Activated CD4-positive, alpha-beta T cell treated with anti-CD3 and anti-CD28 coated beads for 36 hours (primary cell): ENCODE data around the gene COLEC12. TPM values are rescaled to one million over a fixed set of nuclear protein-coding genes. Genes with fewer than 3 reads are reported as not detected.
"Not testable (repeated sequence)": the region's sequence is repeated elsewhere in the genome, so short reads cannot be mapped to it uniquely, and the experiment has no call there.

Experiments
- ATAC-seq: fragments of 200-7000 bp; cut with Tn5 transposase; one replicate; pipeline ENCODE4 v1.10.0; 2021; ENCODE audit warnings: mild to moderate bottlenecking, moderate library complexity
- CTCF ChIA-PET: fragments of 350-600 bp; sonication (Branson Sonifier 250); formaldehyde crosslinking; loops from one replicate; lab custom pipeline; 2021; ENCODE audit warnings: antibody characterized with exemption; lab: Charles Lee
- POLR2A ChIA-PET: fragments of 350-600 bp; sonication (Branson Sonifier 250); formaldehyde crosslinking; loops from one replicate; lab custom pipeline; 2021; ENCODE audit warnings: antibody characterized with exemption, inconsistent platforms; lab: Charles Lee
- DNase-seq: peaks from one replicate; pipeline ENCODE4 v3.0.0-alpha.2; 2020
- H3K27ac Mint-ChIP-seq: one replicate; pipeline ENCODE4 v1.8.0; 2021; ENCODE audit warnings: mixed read lengths
- H3K27me3 Mint-ChIP-seq: one replicate; pipeline ENCODE4 v1.8.0; 2021; ENCODE audit warnings: mixed read lengths
- H3K36me3 Mint-ChIP-seq: one replicate; pipeline ENCODE4 v1.8.0; 2021; ENCODE audit warnings: low read depth, mixed read lengths
- H3K4me1 Mint-ChIP-seq: one replicate; pipeline ENCODE4 v1.8.0; 2021; ENCODE audit warnings: mixed read lengths
- H3K4me3 Mint-ChIP-seq: one replicate; pipeline ENCODE4 v1.8.0; 2021; ENCODE audit warnings: mild to moderate bottlenecking, moderate library complexity, mixed read lengths
- H3K9me3 Mint-ChIP-seq: one replicate; pipeline ENCODE4 v1.8.0; 2021; ENCODE audit warnings: low read depth, mixed read lengths
- intact Hi-C, 2 experiments: fragments of 100-400 bp; cut with DNase I in 1 of 2; cut with micrococcal nuclease in 1 of 2; formaldehyde crosslinking; loops; one replicate each; pipeline versions ENCODE4 v1.14.2 to v1.15.1; 2022 to 2024; cut with DNase I, micrococcal nuclease
- total RNA-seq, 2 experiments: library from RNA; stranded (reverse); gene quantifications; one replicate each; pipeline ENCODE4 v1.2.3, GENCODE V29; 2021

COLEC12 gene
- total RNA-seq, 2 experiments from 2014 or later = not detected

DNA sequence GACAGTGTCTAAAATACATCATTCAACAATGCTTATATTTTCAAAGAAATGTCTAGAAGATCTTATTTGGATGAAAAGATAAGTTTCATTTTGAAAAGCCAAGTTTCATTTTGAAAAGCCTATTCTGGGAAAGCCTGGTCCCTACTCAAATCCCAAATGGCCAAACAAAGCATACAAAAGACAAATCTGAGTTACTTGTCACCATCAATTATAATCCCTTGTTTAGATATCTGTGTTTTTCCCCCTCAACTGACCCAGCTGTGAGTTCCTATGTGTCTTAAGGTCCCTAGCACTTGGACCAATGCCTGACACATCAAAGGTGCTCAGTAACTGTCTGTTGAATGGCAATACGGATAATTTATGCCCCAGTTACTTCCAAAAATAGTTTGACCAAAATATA, 180.3 kb downstream of the COLEC12 start:
- no peak for ATAC-seq
- Mint-ChIP-seq H3K27ac (no peak overlapping the region), H3K4me1 (peaks cover 2% of the 10 kb centered on the region), H3K36me3 (no peaks in the 10 kb centered on the region), H3K27me3 (peaks cover 1% of the 10 kb centered on the region), H3K9me3 (no peaks in the 10 kb centered on the region), H3K4me3 (no peak overlapping the region)
- intact Hi-C loops = no loop called here
- DNase-seq = no peak
- ChIA-PET CTCF (interaction anchor here (0.6 kb wide), 1 partner anchor 15 kb away, joined by 3 read pairs; no protein-coding TSS in a partner anchor), POLR2A (no interaction called here)

DNA sequence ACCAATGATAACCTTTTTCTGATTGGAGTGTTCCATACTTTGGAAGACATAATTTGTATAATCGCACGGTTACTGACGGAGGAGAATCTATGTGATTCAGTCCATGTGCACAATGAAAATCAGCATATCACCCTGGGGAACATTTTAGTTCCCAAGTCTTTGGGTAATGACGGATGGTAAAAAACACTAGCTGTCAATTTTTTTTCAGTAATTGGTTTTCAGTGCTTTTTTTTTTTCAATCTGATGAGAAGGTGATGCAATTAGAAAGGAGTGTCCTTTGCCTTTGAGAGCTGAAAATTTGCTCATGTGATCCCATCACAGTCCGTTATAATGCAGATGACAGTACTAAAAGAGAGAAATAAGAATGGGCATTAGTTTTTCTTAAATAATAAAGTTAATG, 180.8 kb downstream of the COLEC12 start:
- Mint-ChIP-seq H3K36me3 (no peaks in the 10 kb centered on the region), H3K9me3 (no peaks in the 10 kb centered on the region), H3K4me1 (peaks cover 2% of the 10 kb centered on the region), H3K27me3 (peaks cover 1% of the 10 kb centered on the region), H3K27ac (no peak overlapping the region), H3K4me3 (no peak overlapping the region)
- intact Hi-C loops = no loop called here
- ChIA-PET CTCF (interaction anchor here (0.6 kb wide), 1 partner anchor 15 kb away, joined by 3 read pairs; no protein-coding TSS in a partner anchor), POLR2A (no interaction called here)
- ATAC-seq = no peak
- no peak for DNase-seq

DNA sequence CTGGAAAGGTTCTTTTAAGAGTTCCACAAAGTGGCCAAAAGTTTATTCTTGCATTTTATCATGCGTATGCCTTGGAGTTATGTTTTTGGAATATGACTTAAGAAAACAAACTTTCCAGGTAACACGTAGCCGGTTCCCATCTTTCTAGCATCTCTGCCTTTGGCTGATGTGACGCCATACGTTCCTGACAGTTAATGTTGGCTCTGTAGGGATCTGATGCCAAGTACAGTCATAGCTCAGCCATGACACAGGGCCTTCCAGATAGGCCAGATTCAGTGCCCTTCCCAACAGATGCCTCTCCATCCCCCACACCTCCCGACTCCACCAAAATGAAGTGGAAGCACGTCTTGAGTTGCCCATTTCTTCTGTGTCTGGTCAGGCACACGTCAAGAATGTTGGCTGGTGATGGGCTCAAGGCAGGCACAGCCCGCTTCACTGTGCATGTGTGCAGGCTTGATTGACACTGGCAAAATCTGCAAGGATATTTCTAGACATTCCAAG, 181.7 kb downstream of the COLEC12 start:
- ChIA-PET CTCF (no interaction called here), POLR2A (no interaction called here)
- Mint-ChIP-seq H3K36me3 (no peaks in the 10 kb centered on the region), H3K9me3 (no peaks in the 10 kb centered on the region), H3K4me1 (peaks cover 2% of the 10 kb centered on the region), H3K27ac (no peak overlapping the region), H3K4me3 (no peak overlapping the region), H3K27me3 (peaks cover 1% of the 10 kb centered on the region)
- intact Hi-C loops = no loop called here
- ATAC-seq (no peak), DNase-seq (no peak)

DNA sequence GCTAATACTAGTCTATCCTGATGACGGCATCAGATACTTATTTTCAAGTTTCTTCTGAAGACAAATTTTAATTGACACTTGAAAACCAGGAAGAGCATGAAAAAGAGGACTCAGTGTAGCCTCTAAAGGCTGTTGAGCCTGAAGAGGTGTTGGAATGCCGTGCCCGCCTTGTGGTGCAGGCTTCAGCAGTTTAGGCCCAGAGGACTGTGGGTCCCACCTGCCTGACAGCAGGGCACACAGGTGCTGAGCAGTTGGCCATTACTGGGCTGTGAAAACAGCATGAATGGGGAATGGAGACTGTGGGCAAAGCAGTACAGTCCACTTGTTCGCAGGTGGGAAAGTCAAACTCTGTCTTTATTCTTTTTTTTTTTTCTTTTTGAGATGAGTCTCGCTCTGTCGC, 182.9 kb downstream of the COLEC12 start:
- intact Hi-C loops = no loop called here
- Mint-ChIP-seq H3K4me1 (peaks cover 2% of the 10 kb centered on the region), H3K36me3 (no peaks in the 10 kb centered on the region), H3K27me3 (peaks cover 1% of the 10 kb centered on the region), H3K9me3 (no peaks in the 10 kb centered on the region), H3K27ac (no peak overlapping the region), H3K4me3 (no peak overlapping the region)
- POLR2A ChIA-PET = no interaction called here
- CTCF ChIA-PET = no interaction called here
- DNase-seq = no peak
- ATAC-seq = no peak

DNA sequence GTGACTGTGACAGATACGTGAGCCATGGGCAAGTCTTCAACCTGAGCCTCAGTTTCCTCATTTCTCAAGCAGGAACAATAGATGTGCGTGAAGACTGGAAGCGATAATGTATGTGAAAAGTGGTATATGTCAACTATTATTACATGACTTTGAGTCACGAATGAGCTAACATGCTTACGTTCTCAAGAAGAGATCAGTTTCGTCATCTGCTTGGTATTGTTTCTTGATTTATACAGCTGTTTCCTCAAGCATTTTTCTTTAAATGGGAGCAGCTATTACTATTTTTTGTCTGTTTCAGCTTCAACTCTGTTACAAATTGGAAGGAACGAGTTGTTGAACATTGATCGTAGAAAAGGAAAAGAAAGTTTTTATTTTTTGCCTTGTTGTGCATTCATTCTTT, 184.1 kb downstream of the COLEC12 start:
- CTCF ChIA-PET = no interaction called here
- ATAC-seq (no peak), DNase-seq (no peak)
- H3K4me1 Mint-ChIP-seq = no peaks in the 10 kb centered on the region
- H3K36me3 Mint-ChIP-seq = no peaks in the 10 kb centered on the region
- intact Hi-C loops = no loop called here
- no peaks in the 10 kb centered on the region for H3K27me3 Mint-ChIP-seq
- POLR2A ChIA-PET = no interaction called here
- no peaks in the 10 kb centered on the region for H3K9me3 Mint-ChIP-seq
- no peak overlapping the region for H3K27ac Mint-ChIP-seq
- H3K4me3 Mint-ChIP-seq = no peak overlapping the region

DNA sequence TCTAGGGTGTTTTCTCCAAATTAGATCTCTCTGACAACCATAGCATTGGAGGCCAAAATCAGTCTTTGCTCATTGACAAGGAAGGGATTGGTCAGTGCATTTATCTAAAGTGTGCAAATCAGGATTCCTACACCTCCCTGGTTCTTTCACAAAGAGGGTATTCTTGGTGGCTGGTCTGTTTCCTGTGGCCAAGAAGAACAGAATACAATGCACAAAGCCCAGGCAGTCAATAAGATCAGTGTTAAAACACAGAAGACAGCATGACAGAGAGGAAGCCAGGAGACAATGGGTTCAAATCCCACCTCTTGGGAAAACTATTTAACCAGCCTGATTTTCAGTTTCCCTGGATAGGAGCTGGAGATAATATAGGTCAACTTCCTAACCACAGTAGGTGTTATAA, 186.6 kb downstream of the COLEC12 start:
- no peak for ATAC-seq
- Mint-ChIP-seq H3K9me3 (no peaks in the 10 kb centered on the region), H3K27me3 (no peaks in the 10 kb centered on the region), H3K4me3 (no peak overlapping the region), H3K27ac (no peak overlapping the region), H3K36me3 (no peaks in the 10 kb centered on the region), H3K4me1 (no peaks in the 10 kb centered on the region)
- intact Hi-C loops = no loop called here
- ChIA-PET POLR2A (no interaction called here), CTCF (interaction anchor here (0.6 kb wide), 1 partner anchor 11 kb away, joined by 3 read pairs; no protein-coding TSS in a partner anchor)
- DNase-seq = no peak

DNA sequence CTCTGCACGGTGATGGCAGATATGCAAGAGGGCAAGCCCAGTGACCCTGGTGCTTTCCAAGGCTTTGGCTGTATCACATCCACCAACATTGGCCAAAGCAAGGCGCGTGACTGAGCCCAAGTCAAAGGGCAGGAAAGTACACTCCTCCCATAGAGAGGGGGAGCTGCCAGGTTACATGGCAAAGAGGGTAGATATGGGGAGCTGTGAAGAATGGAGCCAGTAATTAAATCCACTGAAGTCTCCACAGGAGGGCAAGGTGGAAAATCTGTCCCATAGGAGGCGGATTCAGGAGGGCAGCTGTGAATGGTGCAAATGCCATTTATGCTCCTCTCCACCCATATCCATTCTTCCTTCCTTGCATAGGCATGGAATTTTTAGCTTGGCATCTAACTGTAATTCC, 188.1 kb downstream of the COLEC12 start:
- Mint-ChIP-seq H3K27me3 (peaks cover 2% of the 10 kb centered on the region), H3K36me3 (no peaks in the 10 kb centered on the region), H3K4me1 (no peaks in the 10 kb centered on the region), H3K27ac (no peak overlapping the region), H3K4me3 (no peak overlapping the region), H3K9me3 (no peaks in the 10 kb centered on the region)
- intact Hi-C loops = no loop called here
- DNase-seq (no peak), ATAC-seq (no peak)
- POLR2A ChIA-PET = no interaction called here
- CTCF ChIA-PET = interaction anchor here (0.5 kb wide), 1 partner anchor 20 kb away, joined by 3 read pairs; no protein-coding TSS in a partner anchor

DNA sequence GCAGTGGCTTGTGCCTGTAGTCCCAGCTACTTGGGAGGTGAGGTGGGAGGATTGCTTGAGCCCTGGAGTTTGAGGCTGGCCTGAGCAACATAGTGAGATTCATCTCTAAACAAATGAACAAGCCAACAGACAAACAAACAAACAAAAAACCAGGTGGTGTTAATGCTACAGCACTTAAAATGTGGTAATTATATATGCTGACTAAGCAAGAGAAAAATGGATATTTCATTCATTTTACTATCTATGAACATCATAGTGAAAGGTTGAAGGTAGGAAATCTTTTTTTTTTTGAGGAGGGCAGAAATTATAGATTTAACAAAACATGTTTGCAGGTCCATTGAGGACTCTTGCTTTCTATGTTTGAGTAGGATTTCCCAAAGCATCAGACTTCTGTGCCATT, 190.5 kb downstream of the COLEC12 start:
- intact Hi-C loops = no loop called here
- Mint-ChIP-seq H3K4me1 (no peaks in the 10 kb centered on the region), H3K27me3 (peaks cover 8% of the 10 kb centered on the region), H3K36me3 (no peaks in the 10 kb centered on the region), H3K9me3 (no peaks in the 10 kb centered on the region), H3K4me3 (no peak overlapping the region), H3K27ac (no peak overlapping the region)
- no peak for DNase-seq
- ChIA-PET POLR2A (no interaction called here), CTCF (no interaction called here)
- ATAC-seq = no peak

DNA sequence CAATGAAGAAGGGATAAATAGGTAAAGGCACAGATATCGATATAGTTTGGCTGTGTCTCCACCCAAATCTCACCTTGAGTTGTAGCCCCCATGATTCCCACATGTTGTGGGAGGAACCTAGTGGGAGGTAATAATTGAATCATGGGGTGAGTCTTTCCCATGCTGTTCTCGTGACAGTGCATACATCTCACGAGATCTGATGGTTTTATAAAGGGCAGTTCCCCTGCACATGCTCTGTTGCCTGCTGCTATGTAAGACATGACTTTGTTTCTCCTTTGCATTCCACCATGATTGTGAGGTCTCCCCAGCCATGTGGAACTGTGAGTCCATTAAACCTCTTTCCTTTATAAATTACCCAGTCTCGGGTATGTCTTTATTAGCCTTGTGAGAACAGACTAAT, 192.4 kb downstream of the COLEC12 start:
- H3K4me1 Mint-ChIP-seq, H3K27ac Mint-ChIP-seq, ATAC-seq, intact Hi-C loops, H3K4me3 Mint-ChIP-seq, H3K36me3 Mint-ChIP-seq, H3K27me3 Mint-ChIP-seq, DNase-seq, POLR2A ChIA-PET, H3K9me3 Mint-ChIP-seq: not testable (repeated sequence)
- CTCF ChIA-PET = interaction anchor here (0.9 to 1.0 kb wide), 2 partner anchors 18 to 182 kb away, joined by 3 to 5 read pairs; no protein-coding TSS in a partner anchor

DNA sequence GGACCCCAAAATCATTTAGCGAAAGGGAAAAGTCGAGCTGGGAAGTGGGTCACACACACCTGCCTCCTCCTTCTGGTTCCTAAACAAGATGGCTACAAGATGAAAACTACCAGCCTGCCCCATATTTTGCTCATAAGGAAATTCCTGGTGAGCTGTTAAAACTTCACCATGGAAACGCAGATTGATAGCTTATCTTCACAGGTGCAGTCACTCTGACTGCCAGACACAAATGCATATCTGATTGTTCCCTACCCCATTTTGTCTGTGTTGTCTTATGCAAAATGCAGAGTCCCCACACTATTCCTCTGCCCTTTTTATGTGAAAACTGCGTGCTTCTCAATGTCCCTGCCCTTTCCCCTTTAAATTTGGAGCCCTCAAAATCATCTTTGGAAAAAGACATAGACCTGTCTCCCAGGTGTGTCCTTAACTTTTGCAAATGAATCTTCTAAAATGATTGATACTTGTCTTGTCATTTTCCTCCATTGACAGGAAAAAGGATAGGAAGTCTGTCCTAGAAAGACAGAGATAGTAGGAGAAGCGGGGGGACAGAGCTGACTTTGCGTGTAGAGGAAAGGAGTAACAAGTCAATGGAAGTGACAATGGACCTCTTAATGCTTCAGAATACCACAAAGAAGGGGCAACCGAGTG, 193.8 kb downstream of the COLEC12 start:
- H3K9me3 Mint-ChIP-seq = no peaks in the 10 kb centered on the region
- ChIA-PET POLR2A (no interaction called here), CTCF (interaction anchor here (0.6 to 1.4 kb wide), 2 partner anchors 14 to 41 kb away, joined by 3 read pairs; no protein-coding TSS in a partner anchor)
- H3K27me3 Mint-ChIP-seq = peaks cover 8% of the 10 kb centered on the region
- DNase-seq = no peak
- no peaks in the 10 kb centered on the region for H3K36me3 Mint-ChIP-seq
- H3K4me1 Mint-ChIP-seq = no peaks in the 10 kb centered on the region
- H3K27ac Mint-ChIP-seq = no peak overlapping the region
- intact Hi-C loops = no loop called here
- H3K4me3 Mint-ChIP-seq = no peak overlapping the region
- ATAC-seq = no peak

DNA sequence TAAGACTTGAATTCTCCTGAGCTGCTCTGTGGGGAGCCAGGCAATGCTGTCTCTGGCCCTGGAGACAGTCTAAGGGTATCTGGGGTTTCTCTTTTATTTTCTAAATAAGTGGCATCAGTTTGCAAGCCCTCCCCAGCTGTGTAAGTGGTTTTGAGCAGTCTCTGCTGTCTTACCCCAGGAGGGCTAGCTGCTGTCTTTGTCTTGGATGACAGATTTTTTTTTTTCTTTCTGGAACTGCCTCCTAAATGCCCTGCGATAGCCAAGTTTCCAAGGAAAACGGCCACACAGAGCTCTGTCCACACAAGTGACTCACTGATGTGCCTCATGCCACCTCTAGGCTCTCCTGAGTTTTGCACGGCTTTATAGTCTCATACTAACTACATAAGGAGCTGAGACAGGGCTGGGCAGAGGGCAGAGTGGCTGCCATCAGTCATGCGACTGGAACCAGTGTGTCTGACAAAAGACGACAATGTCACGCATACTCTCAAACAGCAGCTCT, 195.4 kb downstream of the COLEC12 start:
- H3K36me3 Mint-ChIP-seq = no peaks in the 10 kb centered on the region
- H3K4me3 Mint-ChIP-seq = no peak overlapping the region
- H3K9me3 Mint-ChIP-seq = no peaks in the 10 kb centered on the region
- POLR2A ChIA-PET = no interaction called here
- ATAC-seq = no peak
- no peak for DNase-seq
- H3K27me3 Mint-ChIP-seq = peaks cover 8% of the 10 kb centered on the region
- intact Hi-C loops = no loop called here
- no peaks in the 10 kb centered on the region for H3K4me1 Mint-ChIP-seq
- no peak overlapping the region for H3K27ac Mint-ChIP-seq
- CTCF ChIA-PET = no interaction called here

DNA sequence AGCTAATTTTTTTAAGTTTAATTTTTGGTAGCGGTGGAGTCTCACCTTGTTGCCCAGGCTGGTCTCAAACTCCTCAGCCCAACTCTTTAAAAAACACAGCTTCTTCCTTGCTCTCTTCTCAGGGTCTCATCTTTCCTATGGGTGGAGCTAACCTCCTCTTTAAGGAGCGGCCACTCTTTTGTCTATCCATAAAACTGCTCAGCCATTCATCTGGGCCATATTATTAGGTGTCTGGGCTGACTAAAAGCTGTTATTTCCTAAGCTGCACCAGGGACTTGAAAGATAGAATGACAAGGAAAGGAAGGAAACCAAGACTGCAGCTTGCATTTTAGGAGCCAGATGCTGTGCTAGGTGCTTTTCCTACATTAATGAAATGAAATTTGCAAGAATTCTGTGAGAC, 196.9 kb downstream of the COLEC12 start:
- H3K4me1 Mint-ChIP-seq = no peaks in the 10 kb centered on the region
- H3K36me3 Mint-ChIP-seq = no peaks in the 10 kb centered on the region
- H3K9me3 Mint-ChIP-seq = no peaks in the 10 kb centered on the region
- no peak for DNase-seq
- no peak overlapping the region for H3K4me3 Mint-ChIP-seq
- peaks cover 8% of the 10 kb centered on the region for H3K27me3 Mint-ChIP-seq
- no peak overlapping the region for H3K27ac Mint-ChIP-seq
- CTCF ChIA-PET = interaction anchor here (1.0 to 1.1 kb wide), 2 partner anchors 36 to 387 kb away, joined by 3 to 4 read pairs; partner anchors contain the start of gene THOC1
- POLR2A ChIA-PET = no interaction called here
- intact Hi-C loops = no loop called here
- ATAC-seq = no peak
